Small intestine (tissue), 7 donors: Measurements from ENCODE around the gene RRP9. TPM values are rescaled to one million over a fixed set of nuclear protein-coding genes. Genes with fewer than 3 reads are reported as not detected.

Experiments
- DNase-seq, 2 donors: peaks; one replicate each; pipeline versions ENCODE4 v3.0.0 to v3.0.0-alpha.2; 2013
- FAIRE-seq: peaks from 2 replicates; lab custom pipeline; 2012; peaks lifted over from hg19 to GRCh38; lab: Jason Lieb, UNC
- H3K27ac ChIP-seq, 3 donors: one replicate each; pipeline ENCODE4 v1.5.1; 2013; ENCODE audit warnings: low read length in 2 of 3, mild to moderate bottlenecking in 2 of 3, control low read depth in 1 of 3, inconsistent platforms in 1 of 3, low read depth in 1 of 3, moderate library complexity in 1 of 3
- H3K27me3 ChIP-seq, 3 donors: one replicate each; pipeline ENCODE4 v1.6.1; 2013; ENCODE audit warnings: low read length in 3 of 3, inconsistent platforms in 1 of 3; ENCODE audit not compliant: control insufficient read depth in 3 of 3, insufficient read depth in 3 of 3
- H3K36me3 ChIP-seq, 3 donors: one replicate each; pipeline ENCODE4 v1.6.1; 2013; ENCODE audit warnings: low read length in 3 of 3, inconsistent platforms in 1 of 3, low read depth in 1 of 3, mild to moderate bottlenecking in 1 of 3, moderate library complexity in 1 of 3; ENCODE audit not compliant: control insufficient read depth in 3 of 3, insufficient read depth in 2 of 3
- H3K4me1 ChIP-seq, 3 donors: one replicate each; pipeline ENCODE4 v1.6.1; 2013; ENCODE audit warnings: low read length in 2 of 3, inconsistent platforms in 1 of 3, low read depth in 1 of 3, mild to moderate bottlenecking in 1 of 3, moderate library complexity in 1 of 3; ENCODE audit not compliant: control insufficient read depth in 3 of 3, insufficient read depth in 2 of 3
- H3K4me3 ChIP-seq, 3 donors: one replicate each; pipeline ENCODE4 v1.5.1; 2013; ENCODE audit warnings: low read length in 3 of 3, control low read depth in 1 of 3, inconsistent platforms in 1 of 3, low read depth in 1 of 3, mild to moderate bottlenecking in 1 of 3, moderate library complexity in 1 of 3
- H3K9me3 ChIP-seq, 2 donors: one replicate each; pipeline ENCODE4 v1.6.1; 2013; ENCODE audit warnings: low read depth in 1 of 2, low read length in 1 of 2; ENCODE audit not compliant: control insufficient read depth in 2 of 2, insufficient read depth in 1 of 2
- WGBS, 3 donors: extraction: QIAGEN DNeasy Blood & Tissue Kit; methylation state at CpG; one replicate each; pipeline ENCODE4 v1.1.7; 2013; 5-methylcytosine and 5-hydroxymethylcytosine counted together
- polyA plus RNA-seq, 4 donors: library from polyadenylated mRNA; stranded (reverse) in 3 of 4; unstranded in 1 of 4; fragments of 200-250 nt in 3 of 4; fragments of 120-200 nt in 1 of 4; gene quantifications; one replicate each; pipeline versions ENCODE4 v1.2.1 to v1.2.3, GENCODE V29; 2013
- donor health status: healthy with polysubstance abuse.
- donor health status: control.
- donor health status: control.
- donor health status: Bipolar disorder and iron deficiency.
- donor health status: healthy.

The RRP9 gene
- polyA plus RNA-seq, 4 donors: 8.9 to 26.0 (median 15.6) TPM

GRCh38 chr3:51984269-51984647 is 42.6 kb upstream of the RRP9 start:
- H3K27me3 ChIP-seq: no peaks in the 10 kb centered on the region

GRCh38 chr3:51983578-51984268 is 42.0 kb upstream of the RRP9 start:
- no peak for FAIRE-seq
- Histone ChIP-seq H3K9me3 (no peaks in the 10 kb centered on the region), H3K27ac (peak overlapping the region; percentile 94 to 96 (median 95)), H3K36me3 (peaks cover 0 to 56% (median 3%) of the 10 kb centered on the region in 3 donors), H3K27me3 (no peaks in the 10 kb centered on the region), H3K4me1 (peaks cover 3 to 66% (median 4%) of the 10 kb centered on the region in 3 donors), H3K4me3 (peak overlapping the region; percentile 46 to 67 (median 58))
- WGBS, 3 donors: 67 to 71% (median 70%) methylated on average over 22 of the region's 22 CpGs
- DNase-seq: no peak

More at GRCh38 chr3:51984269-51984647, 42.6 kb upstream of the RRP9 start:
- FAIRE-seq (no peak), DNase-seq (peak in 1 of 2 donors; percentile 55)
- peak overlapping the region; percentile 94 to 96 (median 95) for H3K27ac ChIP-seq
- H3K36me3 ChIP-seq: peaks cover 0 to 61% (median 7%) of the 10 kb centered on the region in 3 donors
- peak overlapping the region in 2 of 3 donors; percentile 58 to 67 for H3K4me3 ChIP-seq
- no peaks in the 10 kb centered on the region for H3K9me3 ChIP-seq
- peaks cover 3 to 66% (median 4%) of the 10 kb centered on the region in 3 donors for H3K4me1 ChIP-seq

- Histone ChIP-seq H3K27ac (peak within 1 kb of the TSS; percentile 94 to 96 (median 95)), H3K36me3 (peaks cover 0 to 51% (median 0%) of the 10 kb centered on the region in 3 donors), H3K9me3 (no peaks in the 10 kb centered on the region), H3K4me1 (peaks cover 3 to 66% (median 4%) of the 10 kb centered on the region in 3 donors), H3K4me3 (peak within 1 kb of the TSS; percentile 46 to 67 (median 58)), H3K27me3 (no peaks in the 10 kb centered on the region)
- 0% methylated on average over 52 to 68 of the region's 68 CpGs for WGBS, 3 donors
- FAIRE-seq (no peak), DNase-seq (peak; percentile 94 to 97)
Observed at GRCh38 chr3:51982838-51983577, 41.3 kb upstream of the RRP9 start, which contains the start of gene ACY1. ACY1 (plus strand) TSS chr3:51983535; CDS start chr3:51984065, 530 bp downstream.

- no peak for FAIRE-seq
- Histone ChIP-seq H3K4me3 (peak overlapping the region; percentile 46 to 67 (median 58)), H3K36me3 (peaks cover 0 to 50% (median 0%) of the 10 kb centered on the region in 3 donors), H3K4me1 (peaks cover 3 to 65% (median 4%) of the 10 kb centered on the region in 3 donors), H3K27me3 (no peaks in the 10 kb centered on the region), H3K27ac (peak overlapping the region; percentile 94 to 96 (median 95)), H3K9me3 (no peaks in the 10 kb centered on the region)
- DNase-seq: peak; percentile 96 to 98
- 3 to 7% (median 4%) methylated on average over 4 of the region's 4 CpGs for WGBS, 3 donors
Observed at GRCh38 chr3:51982352-51982837, 40.7 kb upstream of the RRP9 start.

- Histone ChIP-seq H3K27ac (no peak overlapping the region), H3K4me1 (peaks cover 3 to 51% (median 4%) of the 10 kb centered on the region in 3 donors), H3K9me3 (no peaks in the 10 kb centered on the region), H3K27me3 (no peaks in the 10 kb centered on the region), H3K36me3 (peaks cover 0 to 28% (median 0%) of the 10 kb centered on the region in 3 donors), H3K4me3 (no peak overlapping the region)
- FAIRE-seq (no peak), DNase-seq (no peak)
- WGBS, 3 donors: 96 to 98% (median 97%) methylated on average over 10 of the region's 10 CpGs
Observed at GRCh38 chr3:51980253-51980652, 38.5 kb upstream of the RRP9 start.

GRCh38 chr3:51978143-51978502 is 36.4 kb upstream of the RRP9 start:
- H3K4me3 ChIP-seq: no peak overlapping the region
- peaks cover 0 to 22% (median 0%) of the 10 kb centered on the region in 3 donors for H3K36me3 ChIP-seq
- WGBS, 3 donors: 69 to 80% (median 74%) methylated on average over 4 of the region's 4 CpGs
- H3K4me1 ChIP-seq: peaks cover 4 to 43% (median 9%) of the 10 kb centered on the region in 3 donors
- H3K27me3 ChIP-seq: no peaks in the 10 kb centered on the region
- H3K27ac ChIP-seq: no peak overlapping the region
- no peaks in the 10 kb centered on the region for H3K9me3 ChIP-seq
- no peak for FAIRE-seq
- no peak for DNase-seq

GRCh38 chr3:51977446-51978142 is 35.9 kb upstream of the RRP9 start:
- DNase-seq: peak in 1 of 2 donors; percentile 57
- Histone ChIP-seq H3K27me3 (no peaks in the 10 kb centered on the region), H3K4me1 (peaks cover 4 to 39% (median 9%) of the 10 kb centered on the region in 3 donors), H3K27ac (no peak overlapping the region), H3K9me3 (no peaks in the 10 kb centered on the region), H3K36me3 (peaks cover 0 to 22% (median 0%) of the 10 kb centered on the region in 3 donors), H3K4me3 (no peak overlapping the region)
- FAIRE-seq: no peak
- WGBS, 3 donors: 75 to 90% (median 85%) methylated on average over 9 of the region's 9 CpGs
